Measurements from ENCODE around the gene SON. TPM values are rescaled to one million over a fixed set of nuclear protein-coding genes. Genes with fewer than 3 reads are reported as not detected.

The SON gene
- total and polyA plus RNA-seq, 2 of the 13 experiments (the other 11 are each of a cell fraction or from before 2014, with no cell fraction given): 61.3 to 78.3 TPM

DNA sequence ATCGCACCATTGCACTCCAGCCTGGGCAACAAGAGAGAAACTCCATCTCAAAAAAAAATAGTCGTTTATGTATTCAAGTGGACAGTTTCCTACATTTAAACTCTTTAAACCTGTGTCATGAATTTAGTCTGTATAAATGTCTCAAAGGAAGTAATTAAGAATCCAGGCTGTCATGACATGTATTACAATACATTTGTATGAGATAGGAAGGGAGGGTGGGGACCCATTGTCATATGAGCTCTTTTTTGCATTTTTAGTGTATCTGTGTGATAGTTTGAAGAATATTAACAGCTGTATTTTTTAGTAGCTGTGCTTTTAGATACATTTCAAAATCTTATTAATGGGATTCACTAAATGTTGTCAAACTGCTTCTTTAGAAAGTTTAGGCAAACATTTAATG lies 25.6 kb downstream of the SON start:
- no peak overlapping the region for H3K27ac ChIP-seq (ENCODE audit: extremely low read length, insufficient read depth, low read length)
- CTCF ChIA-PET (ENCODE audit: low intra/inter-chr PET ratio, low total read pairs): no interaction called here
- FAIRE-seq: no peak
- H3K4me1 ChIP-seq (ENCODE audit: insufficient read depth, low read length): peaks cover 40% of the 10 kb centered on the region
- no peaks in the 10 kb centered on the region for H3K9me3 ChIP-seq (ENCODE audit: low read length)
- H3K4me2 ChIP-seq (ENCODE audit: low read depth, low read length): no peak overlapping the region
- in situ Hi-C loops (cut with HindIII; ENCODE audit: extremely low pct_ligation_motif_present, low pct_unique_long_range_greater_than_20kb): no loop called here
- H3K36me3 ChIP-seq (replicated peaks in 1 of 2; ENCODE audit: control insufficient read depth in 1 of 2, insufficient read depth in 2 of 2, low read length in 2 of 2): peaks cover 7 to 30% of the 10 kb centered on the region in 2 experiments
- no peak overlapping the region for H2AFZ ChIP-seq (ENCODE audit: low read length)
- H4K20me1 ChIP-seq (ENCODE audit: insufficient read depth, low read length): no peaks in the 10 kb centered on the region
- DNase-seq (ENCODE audit: low spot score): no peak
- H3K79me2 ChIP-seq (ENCODE audit: insufficient read depth, low read length): peaks cover 3% of the 10 kb centered on the region
- H3K27me3 ChIP-seq (ENCODE audit: control insufficient read depth in 1 of 2, insufficient read depth in 2 of 2, low read length in 2 of 2): no peaks in the 10 kb centered on the region
- H3K9ac ChIP-seq (ENCODE audit: insufficient read depth, low read depth, low read length): no peak overlapping the region
- no peak overlapping the region for H3K4me3 ChIP-seq (replicated peaks in 1 of 3; ENCODE audit: insufficient read depth in 1 of 3, low read depth in 2 of 3, low read length in 3 of 3)
- no peak for TF ChIP-seq ZNF12 (CRISPR knock-in tag; IDR thresholded peaks at IDR 0.05)
- TF ChIP-seq ATM (IDR thresholded peaks at IDR 0.05; ENCODE audit: borderline replicate concordance): no peak
- no peak for TF ChIP-seq NFIB (CRISPR knock-in tag; IDR thresholded peaks at IDR 0.05; ENCODE audit: borderline replicate concordance)
- no peak for TF ChIP-seq RFX1 (IDR thresholded peaks at IDR 0.05)
- no peak for TF ChIP-seq ZNF224 (CRISPR knock-in tag; IDR thresholded peaks at IDR 0.05)
- no peak for TF ChIP-seq SMARCE1 (IDR thresholded peaks at IDR 0.05; ENCODE audit: borderline replicate concordance)
- TF ChIP-seq ZNF563 (CRISPR knock-in tag; IDR thresholded peaks at IDR 0.05): no peak
- TF ChIP-seq, protein P1, sequence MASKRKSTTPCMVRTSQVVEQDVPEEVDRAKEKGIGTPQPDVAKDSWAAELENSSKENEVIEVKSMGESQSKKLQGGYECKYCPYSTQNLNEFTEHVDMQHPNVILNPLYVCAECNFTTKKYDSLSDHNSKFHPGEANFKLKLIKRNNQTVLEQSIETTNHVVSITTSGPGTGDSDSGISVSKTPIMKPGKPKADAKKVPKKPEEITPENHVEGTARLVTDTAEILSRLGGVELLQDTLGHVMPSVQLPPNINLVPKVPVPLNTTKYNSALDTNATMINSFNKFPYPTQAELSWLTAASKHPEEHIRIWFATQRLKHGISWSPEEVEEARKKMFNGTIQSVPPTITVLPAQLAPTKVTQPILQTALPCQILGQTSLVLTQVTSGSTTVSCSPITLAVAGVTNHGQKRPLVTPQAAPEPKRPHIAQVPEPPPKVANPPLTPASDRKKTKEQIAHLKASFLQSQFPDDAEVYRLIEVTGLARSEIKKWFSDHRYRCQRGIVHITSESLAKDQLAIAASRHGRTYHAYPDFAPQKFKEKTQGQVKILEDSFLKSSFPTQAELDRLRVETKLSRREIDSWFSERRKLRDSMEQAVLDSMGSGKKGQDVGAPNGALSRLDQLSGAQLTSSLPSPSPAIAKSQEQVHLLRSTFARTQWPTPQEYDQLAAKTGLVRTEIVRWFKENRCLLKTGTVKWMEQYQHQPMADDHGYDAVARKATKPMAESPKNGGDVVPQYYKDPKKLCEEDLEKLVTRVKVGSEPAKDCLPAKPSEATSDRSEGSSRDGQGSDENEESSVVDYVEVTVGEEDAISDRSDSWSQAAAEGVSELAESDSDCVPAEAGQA (IDR thresholded peaks at IDR 0.05; ENCODE audit: low read depth): no peak
- TF ChIP-seq, protein P1 (CRISPR knock-in tag; IDR thresholded peaks at IDR 0.05; ENCODE audit: borderline replicate concordance): no peak
- no peak for TF ChIP-seq ZKSCAN8 (CRISPR knock-in tag; IDR thresholded peaks at IDR 0.05; ENCODE audit: borderline replicate concordance)
- no peak for TF ChIP-seq PCBP1 (IDR thresholded peaks at IDR 0.05; ENCODE audit: borderline replicate concordance, low read depth, low read length)
- TF ChIP-seq, protein P2, sequence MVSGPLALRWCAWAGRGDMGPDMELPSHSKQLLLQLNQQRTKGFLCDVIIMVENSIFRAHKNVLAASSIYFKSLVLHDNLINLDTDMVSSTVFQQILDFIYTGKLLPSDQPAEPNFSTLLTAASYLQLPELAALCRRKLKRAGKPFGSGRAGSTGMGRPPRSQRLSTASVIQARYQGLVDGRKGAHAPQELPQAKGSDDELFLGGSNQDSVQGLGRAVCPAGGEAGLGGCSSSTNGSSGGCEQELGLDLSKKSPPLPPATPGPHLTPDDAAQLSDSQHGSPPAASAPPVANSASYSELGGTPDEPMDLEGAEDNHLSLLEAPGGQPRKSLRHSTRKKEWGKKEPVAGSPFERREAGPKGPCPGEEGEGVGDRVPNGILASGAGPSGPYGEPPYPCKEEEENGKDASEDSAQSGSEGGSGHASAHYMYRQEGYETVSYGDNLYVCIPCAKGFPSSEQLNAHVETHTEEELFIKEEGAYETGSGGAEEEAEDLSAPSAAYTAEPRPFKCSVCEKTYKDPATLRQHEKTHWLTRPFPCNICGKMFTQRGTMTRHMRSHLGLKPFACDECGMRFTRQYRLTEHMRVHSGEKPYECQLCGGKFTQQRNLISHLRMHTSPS (CRISPR knock-in tag; IDR thresholded peaks at IDR 0.05; ENCODE audit: low read depth): no peak
- no peak for TF ChIP-seq HHEX (CRISPR knock-in tag; IDR thresholded peaks at IDR 0.05)
- no TSS peak for BruUV-seq (replicated peaks)
- intact Hi-C loops (cut with micrococcal nuclease; ENCODE audit: unreplicated experiment): no loop called here
- POLR2A ChIA-PET: interaction anchor here (1.2 to 1.3 kb wide), 2 partner anchors 17 to 20 kb away, joined by 3 to 6 read pairs; partner anchors contain the start of gene DONSON
- WGBS (ENCODE audit: low lambda C conversion rate): 90% methylated on average over 2 of the region's 2 CpGs
- no peak for ATAC-seq

Data from HepG2 (cell line).